Measurements from ENCODE around the gene POU3F3.

DNA sequence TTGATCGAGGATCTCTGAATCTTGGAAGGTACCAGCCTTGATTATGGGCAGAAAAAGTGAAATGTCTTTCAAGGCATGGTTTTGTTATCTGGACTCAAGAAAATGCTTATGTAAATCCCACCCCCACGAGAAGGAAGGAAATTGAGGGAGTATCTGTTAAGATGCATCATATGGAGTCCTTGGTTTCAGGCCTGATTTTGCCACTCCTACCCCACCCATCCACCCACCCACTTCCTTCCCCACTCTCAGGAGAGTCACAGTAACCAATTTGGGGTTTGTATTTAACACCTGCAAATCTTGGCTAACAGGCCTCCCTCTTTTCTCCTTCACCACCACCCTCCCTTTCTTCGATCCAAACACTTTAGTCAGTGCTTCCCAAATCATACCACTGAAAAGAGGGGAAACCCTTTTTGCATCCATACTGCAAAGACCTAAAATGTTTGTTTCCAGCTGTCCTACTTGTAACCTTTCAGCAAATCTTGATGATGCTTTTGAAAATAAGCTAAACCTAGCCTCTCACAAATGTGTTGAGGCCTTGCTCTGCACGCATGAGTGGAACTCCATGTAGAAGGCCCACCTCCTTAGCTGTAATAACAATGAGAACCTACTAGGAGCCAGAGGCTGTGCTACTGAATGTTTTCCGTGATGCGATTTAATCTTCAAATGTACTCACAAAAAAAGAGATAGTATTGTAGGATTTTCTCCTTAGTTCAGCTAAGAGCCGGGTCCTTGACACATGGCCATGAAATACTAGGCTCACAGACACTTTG is 34.8 kb downstream of the POU3F3 start:
- TF ChIP-seq POLR2A (IDR thresholded peaks at IDR 0.05; ENCODE audit: low read length) (no peak), GATA1 (IDR thresholded peaks at IDR 0.05; ENCODE audit: low read depth, low read length) (no peak)

Measured in erythroblast (primary cell).